ENCODE measurements around the gene CAMSAP3.

CAMSAP3 gene

DNA sequence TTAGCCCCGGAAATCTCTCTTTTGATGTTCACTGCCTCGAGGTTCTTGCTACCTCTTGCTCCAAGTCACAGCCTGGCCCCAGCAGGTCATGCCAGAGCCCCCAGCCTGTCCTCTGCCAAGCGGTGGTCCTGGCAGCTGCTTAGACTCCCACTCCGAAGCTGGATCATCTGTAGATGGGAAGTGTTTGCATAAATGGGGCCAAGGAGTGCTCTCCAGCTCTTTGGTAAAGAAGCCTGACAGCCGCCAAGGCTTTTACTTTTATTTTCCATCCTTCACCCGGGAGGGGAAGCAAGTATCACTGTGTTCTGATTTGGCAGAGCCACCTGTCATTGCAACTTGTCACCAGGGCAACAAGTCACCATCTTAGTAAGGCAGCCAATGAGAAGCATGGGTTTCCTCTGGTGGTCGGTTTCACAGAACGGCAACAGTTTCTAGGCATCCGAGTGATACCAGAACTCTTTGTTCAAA lies 62.6 kb downstream of the CAMSAP3 start:
- H3K4me3 ChIP-seq (ENCODE audit: low read depth, low read length), result peak overlapping the region; percentile 53
- peak; percentile 96 for DNase-seq (ENCODE audit: low read depth)
- TF ChIP-seq, protein P1, sequence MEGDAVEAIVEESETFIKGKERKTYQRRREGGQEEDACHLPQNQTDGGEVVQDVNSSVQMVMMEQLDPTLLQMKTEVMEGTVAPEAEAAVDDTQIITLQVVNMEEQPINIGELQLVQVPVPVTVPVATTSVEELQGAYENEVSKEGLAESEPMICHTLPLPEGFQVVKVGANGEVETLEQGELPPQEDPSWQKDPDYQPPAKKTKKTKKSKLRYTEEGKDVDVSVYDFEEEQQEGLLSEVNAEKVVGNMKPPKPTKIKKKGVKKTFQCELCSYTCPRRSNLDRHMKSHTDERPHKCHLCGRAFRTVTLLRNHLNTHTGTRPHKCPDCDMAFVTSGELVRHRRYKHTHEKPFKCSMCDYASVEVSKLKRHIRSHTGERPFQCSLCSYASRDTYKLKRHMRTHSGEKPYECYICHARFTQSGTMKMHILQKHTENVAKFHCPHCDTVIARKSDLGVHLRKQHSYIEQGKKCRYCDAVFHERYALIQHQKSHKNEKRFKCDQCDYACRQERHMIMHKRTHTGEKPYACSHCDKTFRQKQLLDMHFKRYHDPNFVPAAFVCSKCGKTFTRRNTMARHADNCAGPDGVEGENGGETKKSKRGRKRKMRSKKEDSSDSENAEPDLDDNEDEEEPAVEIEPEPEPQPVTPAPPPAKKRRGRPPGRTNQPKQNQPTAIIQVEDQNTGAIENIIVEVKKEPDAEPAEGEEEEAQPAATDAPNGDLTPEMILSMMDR (IDR thresholded peaks at IDR 0.05; ENCODE audit: insufficient read depth, low read depth, low read length, missing control alignments), result no peak

DNA sequence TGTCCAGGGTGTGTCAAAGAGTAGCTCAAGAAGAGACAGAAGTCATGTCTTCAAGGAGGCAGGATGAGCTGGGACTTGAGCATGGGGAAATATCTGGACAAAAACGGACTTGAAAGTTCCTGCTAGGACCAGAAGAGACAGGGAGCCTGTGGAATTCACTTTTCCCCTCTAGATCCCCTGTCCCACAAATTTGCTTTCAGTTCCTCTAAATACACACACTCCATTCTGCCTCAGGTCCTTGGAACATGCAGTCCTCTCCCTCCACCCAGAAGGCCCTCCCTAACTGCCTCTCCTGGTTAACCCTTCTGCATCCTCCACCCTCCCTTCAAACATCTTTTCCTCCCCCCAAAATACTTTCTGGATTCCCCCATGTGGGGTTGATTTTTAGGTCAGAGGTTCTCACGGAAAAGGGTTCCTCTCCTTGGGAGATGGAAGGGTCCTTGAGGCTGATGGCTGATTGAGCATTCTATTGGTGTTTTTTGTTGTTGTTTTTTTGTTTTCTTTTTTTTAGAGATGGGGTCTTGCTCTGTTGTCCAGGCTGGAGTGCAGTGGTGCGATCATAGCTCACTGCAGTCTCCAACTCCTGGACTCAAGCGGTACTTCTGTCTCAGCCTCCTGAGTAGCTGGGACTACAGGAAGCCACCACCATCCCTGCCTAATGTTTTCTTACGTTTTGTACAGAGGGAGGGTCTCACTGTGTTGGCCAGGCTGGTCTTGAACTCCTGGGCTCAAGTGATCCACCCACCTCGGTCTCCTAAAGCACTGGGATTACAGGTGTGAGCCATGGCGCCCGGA lies 66.3 kb downstream of the CAMSAP3 start:
- no peak for DNase-seq (ENCODE audit: low read depth)
- H3K4me3 ChIP-seq (ENCODE audit: low read depth, low read length), result no peak overlapping the region
- TF ChIP-seq, protein P1 (IDR thresholded peaks at IDR 0.05; ENCODE audit: insufficient read depth, low read depth, low read length, missing control alignments), result no peak

DNA sequence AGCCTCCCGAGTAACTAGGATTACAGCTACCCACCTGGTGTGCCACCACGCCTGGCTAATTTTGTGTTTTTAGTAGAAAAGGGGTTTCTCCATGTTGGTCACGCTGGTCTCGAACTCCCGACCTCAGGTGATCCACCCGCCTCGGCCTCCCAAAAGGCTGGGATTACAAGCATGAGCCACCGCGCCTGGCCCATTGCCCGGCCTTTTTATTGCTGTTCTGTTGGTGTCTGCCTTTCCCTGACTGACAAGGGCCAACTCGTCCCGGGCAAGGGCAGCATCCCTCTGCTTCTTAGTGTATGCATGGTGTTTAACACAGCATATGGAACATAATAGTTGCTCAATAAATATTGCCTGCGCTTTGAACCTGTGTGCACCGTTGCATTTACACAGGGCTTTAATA lies 67.0 kb downstream of the CAMSAP3 start:
- DNase-seq (ENCODE audit: low read depth), result no peak
- no peak overlapping the region for H3K4me3 ChIP-seq (ENCODE audit: low read depth, low read length)
- TF ChIP-seq, protein P1 (IDR thresholded peaks at IDR 0.05; ENCODE audit: insufficient read depth, low read depth, low read length, missing control alignments), result no peak

DNA sequence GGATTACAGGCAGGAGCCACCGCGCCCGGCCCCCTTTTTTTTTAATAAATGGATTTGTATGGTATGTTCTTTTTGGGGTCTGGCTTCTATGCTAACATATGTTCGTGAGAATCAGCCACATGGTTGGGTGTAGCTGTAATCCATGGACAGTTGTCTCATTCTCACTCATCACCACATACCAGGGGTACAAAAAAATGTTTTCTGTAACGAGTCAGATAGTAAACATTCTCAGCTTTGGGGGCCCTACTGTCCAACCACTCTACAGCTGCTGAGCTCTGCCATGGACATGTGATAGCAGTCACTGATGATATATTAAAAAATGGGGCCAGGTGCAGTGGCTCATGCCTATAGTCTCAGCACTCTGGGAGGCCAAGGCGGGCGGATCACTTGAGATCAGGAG lies 68.0 kb downstream of the CAMSAP3 start:
- no peak overlapping the region for H3K4me3 ChIP-seq (ENCODE audit: low read depth, low read length)
- DNase-seq (ENCODE audit: low read depth), result no peak
- TF ChIP-seq, protein P1 (IDR thresholded peaks at IDR 0.05; ENCODE audit: insufficient read depth, low read depth, low read length, missing control alignments), result no peak

DNA sequence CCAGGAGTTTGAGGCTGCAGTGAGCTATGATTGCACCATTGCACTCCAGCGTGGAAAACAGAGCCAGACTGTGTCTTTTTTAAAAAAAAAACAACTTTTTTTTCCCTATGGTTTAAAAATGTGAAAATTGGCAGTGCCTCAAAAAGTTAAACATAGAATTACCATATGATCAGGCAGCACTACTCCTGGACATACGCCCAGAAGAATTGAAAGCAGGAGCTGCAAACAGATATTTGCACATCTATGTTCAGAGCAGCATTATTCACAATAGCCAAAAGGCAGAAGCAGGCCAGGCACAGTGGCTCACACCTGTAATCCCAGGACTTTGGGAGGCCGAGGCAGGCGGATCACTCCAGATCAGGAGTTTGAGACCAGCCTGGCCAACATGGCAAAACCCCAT lies 69.4 kb downstream of the CAMSAP3 start:
- no peak overlapping the region for H3K4me3 ChIP-seq (ENCODE audit: low read depth, low read length)
- no peak for DNase-seq (ENCODE audit: low read depth)
- TF ChIP-seq, protein P1 (IDR thresholded peaks at IDR 0.05; ENCODE audit: insufficient read depth, low read depth, low read length, missing control alignments), result no peak

All from GM12865 (cell line).